ENCODE results near the gene RAX. TPM values are rescaled to one million over a fixed set of nuclear protein-coding genes. Genes with fewer than 3 reads are reported as not detected.
A peak's percentile ranks its signal among the peaks of the same experiment; 100 is the strongest.

Gene RAX
- total and polyA plus RNA-seq, 11 donors: not detected

DNA sequence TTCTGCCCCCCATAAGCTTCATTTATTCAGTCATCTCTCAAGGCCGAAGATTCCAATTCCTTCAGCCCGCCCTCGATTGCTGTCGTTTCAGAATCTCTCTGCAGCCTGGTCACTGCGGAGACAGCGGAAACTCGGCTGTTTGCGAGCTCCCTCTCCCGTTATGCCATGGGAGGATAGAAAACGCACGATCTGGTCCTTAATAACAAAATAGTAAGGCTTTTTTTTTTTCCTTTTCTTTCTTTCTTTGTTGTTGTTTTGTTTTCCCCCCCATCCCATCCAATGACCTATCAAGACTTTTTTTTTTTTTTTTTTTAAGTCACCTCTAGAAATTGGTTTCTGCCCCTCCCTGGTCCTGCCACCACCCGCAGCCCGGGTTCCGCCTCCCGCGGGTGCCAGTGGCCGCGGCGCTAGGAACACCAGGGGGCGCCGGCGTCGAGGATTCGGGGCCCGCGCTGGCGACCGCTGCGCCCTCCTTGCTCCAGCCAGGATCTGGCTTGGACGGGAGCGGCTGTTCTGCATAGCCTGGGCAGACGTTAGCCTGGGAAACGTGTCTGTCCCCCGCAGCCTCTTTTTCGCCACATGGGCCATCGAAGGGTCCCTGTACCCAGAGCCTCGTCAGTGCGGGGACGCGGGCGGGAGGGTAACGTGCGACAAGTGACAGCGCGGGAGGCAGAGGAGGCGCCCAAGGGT is 35.1 kb upstream of the RAX start:
- peaks cover 0 to 42% (median 11%) of the 10 kb centered on the region in 9 donors for H3K27me3 ChIP-seq
- intact Hi-C loops (cut with DNase I): loop anchor here (1.0 to 10.0 kb wide), 7 partner anchors 60 to 516 kb away; no protein-coding TSS in a partner anchor
- H3K36me3 ChIP-seq: no peaks in the 10 kb centered on the region
- H3K9me3 ChIP-seq: no peaks in the 10 kb centered on the region
- ATAC-seq (peak; percentile 58 to 99 (median 96)), DNase-seq (peak; percentile 63 to 88 (median 75))
- TF ChIP-seq, protein P1, sequence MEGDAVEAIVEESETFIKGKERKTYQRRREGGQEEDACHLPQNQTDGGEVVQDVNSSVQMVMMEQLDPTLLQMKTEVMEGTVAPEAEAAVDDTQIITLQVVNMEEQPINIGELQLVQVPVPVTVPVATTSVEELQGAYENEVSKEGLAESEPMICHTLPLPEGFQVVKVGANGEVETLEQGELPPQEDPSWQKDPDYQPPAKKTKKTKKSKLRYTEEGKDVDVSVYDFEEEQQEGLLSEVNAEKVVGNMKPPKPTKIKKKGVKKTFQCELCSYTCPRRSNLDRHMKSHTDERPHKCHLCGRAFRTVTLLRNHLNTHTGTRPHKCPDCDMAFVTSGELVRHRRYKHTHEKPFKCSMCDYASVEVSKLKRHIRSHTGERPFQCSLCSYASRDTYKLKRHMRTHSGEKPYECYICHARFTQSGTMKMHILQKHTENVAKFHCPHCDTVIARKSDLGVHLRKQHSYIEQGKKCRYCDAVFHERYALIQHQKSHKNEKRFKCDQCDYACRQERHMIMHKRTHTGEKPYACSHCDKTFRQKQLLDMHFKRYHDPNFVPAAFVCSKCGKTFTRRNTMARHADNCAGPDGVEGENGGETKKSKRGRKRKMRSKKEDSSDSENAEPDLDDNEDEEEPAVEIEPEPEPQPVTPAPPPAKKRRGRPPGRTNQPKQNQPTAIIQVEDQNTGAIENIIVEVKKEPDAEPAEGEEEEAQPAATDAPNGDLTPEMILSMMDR (IDR thresholded peaks at IDR 0.05): peak; percentile 72 to 92 (median 79)
- TF ChIP-seq POLR2A (IDR thresholded peaks at IDR 0.05): no peak
- 2 to 3% (median 3%) methylated on average over 42 to 46 of the region's 46 CpGs for WGBS, 4 donors
- H3K4me1 ChIP-seq: peaks cover 0 to 10% (median 4%) of the 10 kb centered on the region in 12 donors
- H3K4me3 ChIP-seq: peak overlapping the region in 8 of 12 donors; percentile 25 to 49 (median 34)
- no peak overlapping the region for H3K27ac ChIP-seq

DNA sequence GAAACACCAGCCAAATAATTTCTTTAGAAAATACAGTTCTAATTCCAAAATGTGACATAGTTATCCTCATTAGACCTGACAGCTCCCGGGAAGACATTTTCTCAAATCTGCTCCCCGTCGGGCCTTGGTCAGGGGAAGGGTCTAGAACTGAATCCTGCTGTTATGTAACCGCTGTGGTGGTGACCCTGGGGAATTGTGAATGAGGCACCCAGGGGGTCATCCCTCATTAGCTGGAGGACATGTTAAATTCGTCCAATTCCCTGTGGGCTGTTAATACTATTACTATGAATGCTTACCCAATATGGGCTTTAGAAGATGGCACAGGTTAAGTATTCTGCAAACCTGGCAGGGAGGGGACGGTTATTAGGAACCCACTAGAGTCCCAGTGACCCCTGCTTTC is 33.4 kb upstream of the RAX start:
- no peak overlapping the region for H3K27ac ChIP-seq

DNA sequence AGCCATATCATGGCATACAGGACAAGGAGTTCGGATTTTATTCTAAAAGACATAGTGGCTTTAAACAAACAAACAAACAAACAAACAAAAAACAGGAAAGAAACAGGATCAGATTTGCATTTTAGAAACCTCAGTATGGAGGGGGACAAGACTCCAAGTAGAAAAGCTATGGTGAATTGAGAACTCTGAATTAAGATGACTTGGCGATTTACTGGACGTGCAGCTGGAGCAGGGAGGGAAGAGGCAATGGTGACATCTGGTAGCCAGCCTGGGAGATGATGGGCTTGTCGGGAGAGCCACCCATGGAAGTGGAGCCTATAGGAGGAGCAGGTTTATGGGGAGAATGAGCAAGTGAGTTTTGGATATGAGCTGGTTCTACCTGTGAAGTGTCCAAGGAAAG is 32.0 kb upstream of the RAX start:
- intact Hi-C loops (cut with DNase I): loop anchor here in 4 of 10 donors (5.0 to 10.0 kb wide), 4 partner anchors 60 to 520 kb away; no protein-coding TSS in a partner anchor
- Histone ChIP-seq H3K36me3 (no peaks in the 10 kb centered on the region), H3K4me3 (no peak overlapping the region), H3K27ac (no peak overlapping the region), H3K27me3 (peaks cover 0 to 44% (median 11%) of the 10 kb centered on the region in 9 donors), H3K9me3 (no peaks in the 10 kb centered on the region), H3K4me1 (peaks cover 0 to 10% (median 4%) of the 10 kb centered on the region in 12 donors)
- TF ChIP-seq, protein P1 (IDR thresholded peaks at IDR 0.05): no peak
- TF ChIP-seq POLR2A (IDR thresholded peaks at IDR 0.05): no peak
- DNase-seq (no peak), ATAC-seq (no peak)
- WGBS, 4 donors: 77 to 85% (median 80%) methylated on average over 4 of the region's 4 CpGs

More for the DNA sequence above, 33.4 kb upstream of the RAX start:
- 78 to 90% (median 81%) methylated on average over 6 of the region's 6 CpGs for WGBS, 4 donors
- Histone ChIP-seq H3K4me3 (no peak overlapping the region), H3K9me3 (no peaks in the 10 kb centered on the region), H3K27me3 (peaks cover 0 to 44% (median 11%) of the 10 kb centered on the region in 9 donors), H3K4me1 (peaks cover 0 to 10% (median 4%) of the 10 kb centered on the region in 12 donors), H3K36me3 (no peaks in the 10 kb centered on the region)
- intact Hi-C loops (cut with DNase I): loop anchor here in 5 of 10 donors (2.0 to 10.0 kb wide), 5 partner anchors 62 to 518 kb away; no protein-coding TSS in a partner anchor
- TF ChIP-seq POLR2A (IDR thresholded peaks at IDR 0.05): no peak
- TF ChIP-seq, protein P1 (IDR thresholded peaks at IDR 0.05): no peak
- ATAC-seq: no peak
- no peak for DNase-seq

DNA sequence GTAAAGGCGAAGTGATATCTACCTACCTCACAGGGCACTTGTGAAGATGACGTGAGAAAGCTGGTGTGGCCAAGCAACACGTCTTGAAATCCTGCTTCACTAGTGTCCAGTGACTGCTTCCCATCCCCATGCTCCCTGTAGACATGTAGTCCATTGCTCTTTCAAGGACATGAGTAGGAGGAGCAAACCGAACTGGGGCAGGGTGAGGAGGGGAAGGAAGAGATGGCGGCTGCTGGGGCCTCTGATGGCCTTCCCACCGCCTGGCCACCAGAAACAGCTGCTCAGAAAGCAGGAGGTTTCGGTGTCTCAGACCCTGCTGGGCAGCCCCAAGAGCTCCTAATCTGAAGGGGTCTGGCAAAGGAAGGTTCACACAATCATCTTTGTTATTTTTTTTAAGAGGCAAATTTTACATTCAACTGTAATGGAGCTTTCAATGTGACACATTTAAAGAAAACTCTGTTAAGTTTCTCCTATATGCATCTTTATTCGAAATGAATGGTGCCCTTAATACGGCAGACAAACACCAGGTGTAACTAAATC is 30.5 kb upstream of the RAX start:
- no peak for ATAC-seq
- no peak for DNase-seq
- H3K9me3 ChIP-seq: no peaks in the 10 kb centered on the region
- H3K36me3 ChIP-seq: no peaks in the 10 kb centered on the region
- no peak overlapping the region for H3K4me3 ChIP-seq
- WGBS, 4 donors: 70 to 81% (median 76%) methylated on average over 9 of the region's 9 CpGs
- no peak overlapping the region for H3K27ac ChIP-seq
- intact Hi-C loops (cut with DNase I): loop anchor here in 2 of 10 donors (10.0 kb wide), 2 partner anchors 59 to 521 kb away; no protein-coding TSS in a partner anchor
- peaks cover 0 to 35% (median 10%) of the 10 kb centered on the region in 9 donors for H3K27me3 ChIP-seq
- TF ChIP-seq POLR2A (IDR thresholded peaks at IDR 0.05): no peak
- TF ChIP-seq, protein P1 (IDR thresholded peaks at IDR 0.05): no peak
- peaks cover 0 to 7% (median 2%) of the 10 kb centered on the region in 12 donors for H3K4me1 ChIP-seq
